ENCODE data around the gene ABHD11.

DNA sequence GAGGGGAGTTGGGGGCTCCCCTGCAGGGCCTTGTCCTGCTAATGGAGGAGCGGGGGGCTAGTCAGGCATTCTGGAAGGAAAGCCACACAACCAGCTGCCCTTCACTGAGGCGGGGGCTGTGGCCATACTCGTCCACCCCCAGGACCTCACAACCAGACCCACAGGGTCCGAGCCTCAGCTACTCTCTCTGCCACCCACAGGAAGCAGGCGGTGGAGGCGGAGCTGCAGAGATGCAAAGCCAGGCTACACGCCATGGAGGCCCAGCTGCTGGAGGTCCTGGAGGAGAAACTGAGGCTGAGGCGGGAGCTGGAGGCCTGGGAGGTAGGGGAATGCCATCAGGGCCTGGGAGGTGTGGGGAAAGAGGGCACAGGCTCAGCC lies 3.1 kb downstream of the ABHD11 start:
- TF ChIP-seq POLR2A (IDR thresholded peaks at IDR 0.05) = no peak
- TF ChIP-seq, protein P1, sequence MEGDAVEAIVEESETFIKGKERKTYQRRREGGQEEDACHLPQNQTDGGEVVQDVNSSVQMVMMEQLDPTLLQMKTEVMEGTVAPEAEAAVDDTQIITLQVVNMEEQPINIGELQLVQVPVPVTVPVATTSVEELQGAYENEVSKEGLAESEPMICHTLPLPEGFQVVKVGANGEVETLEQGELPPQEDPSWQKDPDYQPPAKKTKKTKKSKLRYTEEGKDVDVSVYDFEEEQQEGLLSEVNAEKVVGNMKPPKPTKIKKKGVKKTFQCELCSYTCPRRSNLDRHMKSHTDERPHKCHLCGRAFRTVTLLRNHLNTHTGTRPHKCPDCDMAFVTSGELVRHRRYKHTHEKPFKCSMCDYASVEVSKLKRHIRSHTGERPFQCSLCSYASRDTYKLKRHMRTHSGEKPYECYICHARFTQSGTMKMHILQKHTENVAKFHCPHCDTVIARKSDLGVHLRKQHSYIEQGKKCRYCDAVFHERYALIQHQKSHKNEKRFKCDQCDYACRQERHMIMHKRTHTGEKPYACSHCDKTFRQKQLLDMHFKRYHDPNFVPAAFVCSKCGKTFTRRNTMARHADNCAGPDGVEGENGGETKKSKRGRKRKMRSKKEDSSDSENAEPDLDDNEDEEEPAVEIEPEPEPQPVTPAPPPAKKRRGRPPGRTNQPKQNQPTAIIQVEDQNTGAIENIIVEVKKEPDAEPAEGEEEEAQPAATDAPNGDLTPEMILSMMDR (IDR thresholded peaks at IDR 0.05) = no peak

Measured in body of pancreas (tissue), 4 donors.